ENCODE data around the gene DERL2.

Gene DERL2

DNA sequence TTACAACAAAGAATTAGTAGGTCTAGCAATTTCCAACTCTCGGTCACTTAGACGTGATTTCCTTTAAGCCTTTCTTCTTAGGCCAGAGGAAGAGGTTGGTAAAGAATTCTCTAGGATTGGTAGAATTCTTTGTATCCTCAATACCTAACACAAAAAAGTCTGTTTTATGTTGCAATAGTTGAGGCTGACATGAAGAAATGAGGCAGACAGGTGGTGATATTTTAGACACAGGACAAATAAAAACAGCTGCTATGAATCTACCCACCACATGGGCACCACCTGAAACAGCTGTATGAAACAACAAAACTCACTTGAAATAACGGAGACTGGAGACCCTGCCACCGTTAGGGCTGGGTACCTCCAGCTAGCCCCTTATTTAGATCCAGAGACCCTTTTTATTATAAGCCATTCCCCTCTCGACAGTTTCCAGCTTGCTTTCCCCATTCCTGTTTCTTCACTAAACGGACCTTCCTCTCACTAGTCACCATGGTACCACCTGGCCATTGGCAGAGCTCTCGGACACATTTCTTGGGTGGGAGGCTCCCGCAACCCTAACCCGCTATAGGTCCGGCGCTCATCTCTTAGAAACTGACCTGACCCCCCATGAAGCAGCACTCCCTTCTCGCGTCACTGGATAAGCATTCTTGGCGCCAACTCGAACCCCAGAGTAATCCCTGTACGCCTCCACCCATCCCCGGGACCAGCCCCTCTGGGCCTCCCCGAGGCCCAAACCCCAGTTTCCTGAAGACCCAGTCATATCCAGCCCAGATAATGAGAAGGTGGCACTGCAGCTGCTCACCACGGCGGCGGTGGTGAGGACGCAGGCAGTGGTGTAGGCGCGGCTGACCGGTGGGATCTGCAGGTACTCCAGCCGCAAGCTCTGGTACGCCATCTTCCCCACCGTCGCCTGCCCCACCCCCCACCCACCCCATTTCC lies at the start of gene DERL2:
TSS of gene DERL2 (minus strand) at position 909 of the 936 bp plus-strand sequence. CDS start at position 892, 17 bp downstream.
- H3K9ac ChIP-seq (ENCODE audit: low read length): peak within 1 kb of the TSS; percentile 86
- H4K20me1 ChIP-seq (ENCODE audit: insufficient read depth, low read length): no peaks in the 10 kb centered on the region
- H3K9me3 ChIP-seq (ENCODE audit: low read length): no peaks in the 10 kb centered on the region
- peak within 1 kb of the TSS; percentile 85 for H3K4me2 ChIP-seq (ENCODE audit: low read length)
- H3K27me3 ChIP-seq (ENCODE audit: insufficient read depth, low read length): no peaks in the 10 kb centered on the region
- H3K4me3 ChIP-seq (ENCODE audit: low read depth, low read length, poor library complexity, severe bottlenecking): peak within 1 kb of the TSS; percentile 91
- TF ChIP-seq, protein P1, sequence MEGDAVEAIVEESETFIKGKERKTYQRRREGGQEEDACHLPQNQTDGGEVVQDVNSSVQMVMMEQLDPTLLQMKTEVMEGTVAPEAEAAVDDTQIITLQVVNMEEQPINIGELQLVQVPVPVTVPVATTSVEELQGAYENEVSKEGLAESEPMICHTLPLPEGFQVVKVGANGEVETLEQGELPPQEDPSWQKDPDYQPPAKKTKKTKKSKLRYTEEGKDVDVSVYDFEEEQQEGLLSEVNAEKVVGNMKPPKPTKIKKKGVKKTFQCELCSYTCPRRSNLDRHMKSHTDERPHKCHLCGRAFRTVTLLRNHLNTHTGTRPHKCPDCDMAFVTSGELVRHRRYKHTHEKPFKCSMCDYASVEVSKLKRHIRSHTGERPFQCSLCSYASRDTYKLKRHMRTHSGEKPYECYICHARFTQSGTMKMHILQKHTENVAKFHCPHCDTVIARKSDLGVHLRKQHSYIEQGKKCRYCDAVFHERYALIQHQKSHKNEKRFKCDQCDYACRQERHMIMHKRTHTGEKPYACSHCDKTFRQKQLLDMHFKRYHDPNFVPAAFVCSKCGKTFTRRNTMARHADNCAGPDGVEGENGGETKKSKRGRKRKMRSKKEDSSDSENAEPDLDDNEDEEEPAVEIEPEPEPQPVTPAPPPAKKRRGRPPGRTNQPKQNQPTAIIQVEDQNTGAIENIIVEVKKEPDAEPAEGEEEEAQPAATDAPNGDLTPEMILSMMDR (IDR thresholded peaks at IDR 0.05; ENCODE audit: low read length): no peak
- TF ChIP-seq EZH2 (IDR thresholded peaks at IDR 0.05; ENCODE audit: borderline replicate concordance, low read length): no peak
- no peaks in the 10 kb centered on the region for H3K9me2 ChIP-seq (ENCODE audit: low read depth, low read length)
- no peaks in the 10 kb centered on the region for H3F3A ChIP-seq (ENCODE audit: insufficient read depth, low read length)
- H3K36me3 ChIP-seq (ENCODE audit: insufficient read depth, low read length): peaks cover 76% of the 10 kb centered on the region
- H3K4me1 ChIP-seq (ENCODE audit: insufficient read depth, low read length, severe bottlenecking): peaks cover 22% of the 10 kb centered on the region
- H3K79me2 ChIP-seq (ENCODE audit: insufficient read depth, low read length): peaks cover 21% of the 10 kb centered on the region
- H3K27ac ChIP-seq (ENCODE audit: low read depth, low read length, poor library complexity, severe bottlenecking): peak within 1 kb of the TSS; percentile 93
- H2AFZ ChIP-seq (ENCODE audit: low read length): no peak within 1 kb of the TSS

DNA sequence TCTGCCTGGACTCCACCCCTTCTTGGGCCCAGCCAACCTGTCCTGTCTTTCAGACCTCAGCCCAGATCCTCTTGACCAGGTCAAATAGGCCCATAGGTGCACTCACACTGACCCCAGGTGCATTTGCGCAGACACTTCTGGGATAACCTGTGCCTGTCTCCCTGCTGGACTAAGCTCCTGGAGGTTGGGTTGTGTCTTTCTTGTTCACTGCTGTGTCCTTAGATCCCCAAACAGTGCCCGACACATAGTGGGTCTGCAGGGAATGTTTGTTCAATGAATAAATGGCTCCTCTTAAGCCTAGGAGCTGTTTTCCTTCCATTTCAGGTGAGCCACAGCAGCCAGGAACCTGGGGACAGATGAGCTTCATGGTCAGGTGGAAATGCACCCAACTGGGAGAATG lies 49.5 kb upstream of the DERL2 start:
- peaks cover 26% of the 10 kb centered on the region for H3K36me3 ChIP-seq (ENCODE audit: insufficient read depth, low read length)
- H3F3A ChIP-seq (ENCODE audit: insufficient read depth, low read length): no peaks in the 10 kb centered on the region
- no peak overlapping the region for H3K27ac ChIP-seq (ENCODE audit: low read depth, low read length, poor library complexity, severe bottlenecking)
- no peaks in the 10 kb centered on the region for H3K9me2 ChIP-seq (ENCODE audit: low read depth, low read length)
- no peaks in the 10 kb centered on the region for H4K20me1 ChIP-seq (ENCODE audit: insufficient read depth, low read length)
- H3K79me2 ChIP-seq (ENCODE audit: insufficient read depth, low read length): no peaks in the 10 kb centered on the region
- TF ChIP-seq, protein P1 (IDR thresholded peaks at IDR 0.05; ENCODE audit: low read length): no peak
- TF ChIP-seq EZH2 (IDR thresholded peaks at IDR 0.05; ENCODE audit: borderline replicate concordance, low read length): no peak
- H3K27me3 ChIP-seq (ENCODE audit: insufficient read depth, low read length): no peaks in the 10 kb centered on the region
- no peak overlapping the region for H3K9ac ChIP-seq (ENCODE audit: low read length)
- H3K9me3 ChIP-seq (ENCODE audit: low read length): no peaks in the 10 kb centered on the region
- no peak overlapping the region for H3K4me2 ChIP-seq (ENCODE audit: low read length)
- no peak overlapping the region for H3K4me3 ChIP-seq (ENCODE audit: low read depth, low read length, poor library complexity, severe bottlenecking)
- H3K4me1 ChIP-seq (ENCODE audit: insufficient read depth, low read length, severe bottlenecking): no peaks in the 10 kb centered on the region
- no peak overlapping the region for H2AFZ ChIP-seq (ENCODE audit: low read length)

DNA sequence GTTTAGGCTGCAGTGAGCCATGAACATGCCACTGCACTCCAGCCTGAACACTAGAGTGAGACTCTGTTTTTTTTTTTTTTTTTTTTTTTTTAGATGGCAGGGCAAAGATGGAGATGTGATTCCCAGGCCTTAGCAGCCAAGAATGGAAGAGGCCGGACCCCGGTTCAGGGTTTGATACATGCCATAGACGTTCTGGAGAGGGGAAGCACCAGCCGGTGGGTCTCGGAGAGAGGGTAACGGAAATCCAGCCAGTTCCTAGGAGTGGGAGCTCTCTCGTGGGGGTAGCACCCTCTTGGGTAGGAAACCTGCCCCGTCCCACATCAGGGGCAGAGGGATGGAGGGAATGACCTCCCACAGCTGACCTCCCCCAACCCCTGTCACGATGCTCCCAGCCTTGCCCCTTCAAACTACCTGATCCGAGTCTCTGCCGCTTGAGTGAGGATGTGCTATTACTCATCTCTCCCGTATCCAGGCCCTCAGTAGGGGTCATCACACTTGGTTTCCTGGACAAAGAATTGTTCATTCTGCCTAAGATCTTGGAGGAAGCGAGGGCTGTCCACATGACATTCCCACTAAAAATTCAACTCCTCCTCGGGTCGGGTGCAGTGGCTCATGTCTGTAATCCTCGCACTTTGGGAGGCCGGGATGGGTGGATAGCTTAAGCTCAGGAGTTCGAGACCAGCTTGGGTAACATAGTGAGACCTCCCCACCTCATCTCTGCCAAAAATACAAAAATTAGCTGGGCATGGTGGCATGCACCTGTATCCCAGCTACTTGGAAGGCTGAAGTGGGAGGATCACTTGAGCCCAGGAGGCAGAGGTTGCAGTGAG lies 47.7 kb upstream of the DERL2 start:
- Histone ChIP-seq H3K27ac (ENCODE audit: low read depth, low read length, poor library complexity, severe bottlenecking) (no peak overlapping the region), H3K9ac (ENCODE audit: low read length) (no peak overlapping the region), H3K9me2 (ENCODE audit: low read depth, low read length) (no peaks in the 10 kb centered on the region), H2AFZ (ENCODE audit: low read length) (no peak overlapping the region), H3K36me3 (ENCODE audit: insufficient read depth, low read length) (peaks cover 27% of the 10 kb centered on the region; the same call in 1 of the 2 replicates), H3K9me3 (ENCODE audit: low read length) (no peaks in the 10 kb centered on the region), H4K20me1 (ENCODE audit: insufficient read depth, low read length) (no peaks in the 10 kb centered on the region), H3F3A (ENCODE audit: insufficient read depth, low read length) (no peaks in the 10 kb centered on the region), H3K4me2 (ENCODE audit: low read length) (no peak overlapping the region), H3K4me3 (ENCODE audit: low read depth, low read length, poor library complexity, severe bottlenecking) (no peak overlapping the region), H3K4me1 (ENCODE audit: insufficient read depth, low read length, severe bottlenecking) (no peaks in the 10 kb centered on the region), H3K79me2 (ENCODE audit: insufficient read depth, low read length) (no peaks in the 10 kb centered on the region), H3K27me3 (ENCODE audit: insufficient read depth, low read length) (no peaks in the 10 kb centered on the region)
- TF ChIP-seq, protein P1 (IDR thresholded peaks at IDR 0.05; ENCODE audit: low read length): no peak
- TF ChIP-seq EZH2 (IDR thresholded peaks at IDR 0.05; ENCODE audit: borderline replicate concordance, low read length): no peak

All from OCI-LY1 (cell line).